ENCODE data around the gene FGB. TPM values are rescaled to one million over a fixed set of nuclear protein-coding genes. Genes with fewer than 3 reads are reported as not detected.

Gene FGB
- total and polyA plus RNA-seq, 2 experiments from 2014 or later = not detected

- TF ChIP-seq, protein P1, sequence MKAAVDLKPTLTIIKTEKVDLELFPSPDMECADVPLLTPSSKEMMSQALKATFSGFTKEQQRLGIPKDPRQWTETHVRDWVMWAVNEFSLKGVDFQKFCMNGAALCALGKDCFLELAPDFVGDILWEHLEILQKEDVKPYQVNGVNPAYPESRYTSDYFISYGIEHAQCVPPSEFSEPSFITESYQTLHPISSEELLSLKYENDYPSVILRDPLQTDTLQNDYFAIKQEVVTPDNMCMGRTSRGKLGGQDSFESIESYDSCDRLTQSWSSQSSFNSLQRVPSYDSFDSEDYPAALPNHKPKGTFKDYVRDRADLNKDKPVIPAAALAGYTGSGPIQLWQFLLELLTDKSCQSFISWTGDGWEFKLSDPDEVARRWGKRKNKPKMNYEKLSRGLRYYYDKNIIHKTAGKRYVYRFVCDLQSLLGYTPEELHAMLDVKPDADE (IDR thresholded peaks at IDR 0.05) = no peak
- TF ChIP-seq ZNF331 (CRISPR knock-in tag; IDR thresholded peaks at IDR 0.05; ENCODE audit: low read depth) = no peak
- TF ChIP-seq, protein P2, sequence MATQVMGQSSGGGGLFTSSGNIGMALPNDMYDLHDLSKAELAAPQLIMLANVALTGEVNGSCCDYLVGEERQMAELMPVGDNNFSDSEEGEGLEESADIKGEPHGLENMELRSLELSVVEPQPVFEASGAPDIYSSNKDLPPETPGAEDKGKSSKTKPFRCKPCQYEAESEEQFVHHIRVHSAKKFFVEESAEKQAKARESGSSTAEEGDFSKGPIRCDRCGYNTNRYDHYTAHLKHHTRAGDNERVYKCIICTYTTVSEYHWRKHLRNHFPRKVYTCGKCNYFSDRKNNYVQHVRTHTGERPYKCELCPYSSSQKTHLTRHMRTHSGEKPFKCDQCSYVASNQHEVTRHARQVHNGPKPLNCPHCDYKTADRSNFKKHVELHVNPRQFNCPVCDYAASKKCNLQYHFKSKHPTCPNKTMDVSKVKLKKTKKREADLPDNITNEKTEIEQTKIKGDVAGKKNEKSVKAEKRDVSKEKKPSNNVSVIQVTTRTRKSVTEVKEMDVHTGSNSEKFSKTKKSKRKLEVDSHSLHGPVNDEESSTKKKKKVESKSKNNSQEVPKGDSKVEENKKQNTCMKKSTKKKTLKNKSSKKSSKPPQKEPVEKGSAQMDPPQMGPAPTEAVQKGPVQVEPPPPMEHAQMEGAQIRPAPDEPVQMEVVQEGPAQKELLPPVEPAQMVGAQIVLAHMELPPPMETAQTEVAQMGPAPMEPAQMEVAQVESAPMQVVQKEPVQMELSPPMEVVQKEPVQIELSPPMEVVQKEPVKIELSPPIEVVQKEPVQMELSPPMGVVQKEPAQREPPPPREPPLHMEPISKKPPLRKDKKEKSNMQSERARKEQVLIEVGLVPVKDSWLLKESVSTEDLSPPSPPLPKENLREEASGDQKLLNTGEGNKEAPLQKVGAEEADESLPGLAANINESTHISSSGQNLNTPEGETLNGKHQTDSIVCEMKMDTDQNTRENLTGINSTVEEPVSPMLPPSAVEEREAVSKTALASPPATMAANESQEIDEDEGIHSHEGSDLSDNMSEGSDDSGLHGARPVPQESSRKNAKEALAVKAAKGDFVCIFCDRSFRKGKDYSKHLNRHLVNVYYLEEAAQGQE (IDR thresholded peaks at IDR 0.05; ENCODE audit: unreplicated experiment) = no peak
Measured at GRCh38 chr4:154612472-154613414, 49.9 kb downstream of the FGB start, which contains the start of gene FGG (continued).

- Histone ChIP-seq H3K36me3 (ENCODE audit: insufficient read depth) (no peaks in the 10 kb centered on the region), H3K27me3 (ENCODE audit: insufficient read depth) (no peaks in the 10 kb centered on the region), H3K9me2 (ENCODE audit: insufficient read depth) (no peaks in the 10 kb centered on the region), H3K4me3 (no peak overlapping the region), H4K20me1 (replicated peaks; ENCODE audit: insufficient read depth) (no peaks in the 10 kb centered on the region), H3K4me2 (no peak overlapping the region), H3K4me1 (ENCODE audit: insufficient read depth) (peaks cover 10% of the 10 kb centered on the region), H3K27ac (ENCODE audit: low read depth) (no peak overlapping the region), H3F3A (replicated peaks; ENCODE audit: low read depth) (no peaks in the 10 kb centered on the region), H2AFZ (no peak overlapping the region), H3K79me2 (replicated peaks; ENCODE audit: insufficient read depth) (no peaks in the 10 kb centered on the region)
- no peaks in the 10 kb centered on the region for H3K36me3 Mint-ChIP-seq (ENCODE audit: low read depth)
- H3K4me3 Mint-ChIP-seq = no peak overlapping the region
- no peaks in the 10 kb centered on the region for H3K9me3 Mint-ChIP-seq
- no peak for DNase-seq (ENCODE audit: low spot score)
- peaks cover 12% of the 10 kb centered on the region; the same call in 2 of the 3 replicates for H3K4me1 Mint-ChIP-seq
- no peak overlapping the region for H3K27ac Mint-ChIP-seq
- ATAC-seq = no peak
- no peaks in the 10 kb centered on the region for H3K27me3 Mint-ChIP-seq (ENCODE audit: insufficient read depth, low read depth, poor library complexity)
- TF ChIP-seq EZH2phosphoT487 (IDR thresholded peaks at IDR 0.05; ENCODE audit: unreplicated experiment) (no peak), EZH2 (IDR thresholded peaks at IDR 0.05; ENCODE audit: low read depth, unreplicated experiment) (no peak), ZNF114 (CRISPR knock-in tag; IDR thresholded peaks at IDR 0.05) (no peak), CREB1 (CRISPR knock-in tag; IDR thresholded peaks at IDR 0.05; ENCODE audit: low read depth) (no peak), STAT1 (IDR thresholded peaks at IDR 0.05; ENCODE audit: unreplicated experiment) (no peak), NANOG (IDR thresholded peaks at IDR 0.05; ENCODE audit: borderline replicate concordance) (no peak), ZNF331 (CRISPR knock-in tag; IDR thresholded peaks at IDR 0.05; ENCODE audit: low read depth) (no peak), JUNB (IDR thresholded peaks at IDR 0.05; ENCODE audit: unreplicated experiment) (no peak)
- TF ChIP-seq, protein P2 (IDR thresholded peaks at IDR 0.05; ENCODE audit: unreplicated experiment) = no peak
Measured at GRCh38 chr4:154614306-154614705, 51.5 kb downstream of the FGB start.

Measured in GM23338 (cell line).